NCI-H82 treated with DMSO at 0.1 percent for 48 hours (cell line): ENCODE results near the gene PTPRJ.
"Not testable (repeated sequence)": the region's sequence is repeated elsewhere in the genome, so short reads cannot be mapped to it uniquely, and the experiment has no call there.

Experiments used
- DNase-seq: peaks from one replicate; lab custom pipeline; 2025; ENCODE audit not compliant: unreplicated experiment; lab: John Stamatoyannopoulos, UW

Gene PTPRJ

GRCh38 chr11:48107188-48107704 lies 126.9 kb downstream of the PTPRJ start:
- no peak for DNase-seq

- DNase-seq: no peak
Observed at GRCh38 chr11:48108231-48109045, 128.1 kb downstream of the PTPRJ start.

GRCh38 chr11:48109046-48109666 lies 128.8 kb downstream of the PTPRJ start:
- DNase-seq: peak; percentile 47

GRCh38 chr11:48110509-48110766 lies 130.1 kb downstream of the PTPRJ start:
- DNase-seq: no peak

GRCh38 chr11:48111891-48112290 lies 131.5 kb downstream of the PTPRJ start:
- no peak for DNase-seq

GRCh38 chr11:48114740-48115139 lies 134.4 kb downstream of the PTPRJ start:
- no peak for DNase-seq

GRCh38 chr11:48116437-48117228 lies 136.3 kb downstream of the PTPRJ start:
- no peak for DNase-seq

- DNase-seq: no peak
Observed at GRCh38 chr11:48122246-48122645, 141.9 kb downstream of the PTPRJ start.

- DNase-seq: no peak
Observed at GRCh38 chr11:48122656-48123055, 142.3 kb downstream of the PTPRJ start.

- no peak for DNase-seq
Observed at GRCh38 chr11:48123254-48123875, 143.0 kb downstream of the PTPRJ start.

GRCh38 chr11:48123934-48124755 lies 143.8 kb downstream of the PTPRJ start:
- DNase-seq: no peak

- DNase-seq: no peak
Observed at GRCh38 chr11:48124880-48125279, 144.5 kb downstream of the PTPRJ start.

- DNase-seq: no peak
Observed at GRCh38 chr11:48125866-48126265, 145.5 kb downstream of the PTPRJ start.

- no peak for DNase-seq
Observed at GRCh38 chr11:48127521-48128183, 147.3 kb downstream of the PTPRJ start.

- no peak for DNase-seq
Observed at GRCh38 chr11:48129697-48130395, 149.5 kb downstream of the PTPRJ start.

GRCh38 chr11:48134221-48134922 lies 154.0 kb downstream of the PTPRJ start:
- no peak for DNase-seq

GRCh38 chr11:48138222-48138621 lies 157.9 kb downstream of the PTPRJ start:
- DNase-seq: no peak

GRCh38 chr11:48139896-48140295 lies 159.5 kb downstream of the PTPRJ start:
- not testable (repeated sequence) for DNase-seq
